Neuronal stem cell (in vitro differentiated cells): ENCODE data around the gene TMPRSS15.

Experiments used
- DNase-seq: peaks from one replicate; pipeline ENCODE4 v3.0.0-alpha.2; 2013; ENCODE audit warnings: low spot score
- H2AFZ ChIP-seq: one replicate; pipeline ENCODE4 v1.6.1; 2013; ENCODE audit warnings: mild to moderate bottlenecking, low read length, inconsistent platforms
- H2AK5ac ChIP-seq: 2 replicates; pipeline ENCODE4 v1.6.1; 2013; ENCODE audit warnings: low read depth, mild to moderate bottlenecking, inconsistent platforms, low read length, moderate library complexity, mixed read lengths
- H2BK120ac ChIP-seq: 2 replicates; pipeline ENCODE4 v1.6.1; 2013; ENCODE audit warnings: low read depth, mild to moderate bottlenecking, inconsistent platforms, low read length, moderate library complexity, mixed read lengths
- H2BK12ac ChIP-seq: one replicate; pipeline ENCODE4 v1.6.1; 2013; ENCODE audit warnings: low read length, inconsistent platforms
- H2BK15ac ChIP-seq: 2 replicates; pipeline ENCODE4 v1.6.1; 2013; ENCODE audit warnings: mild to moderate bottlenecking, low read length, inconsistent platforms, mixed read lengths
- H2BK5ac ChIP-seq: one replicate; pipeline ENCODE4 v1.6.1; 2013; ENCODE audit warnings: inconsistent platforms, mild to moderate bottlenecking, low read length, moderate library complexity
- H3K14ac ChIP-seq: one replicate; pipeline ENCODE4 v1.6.1; 2013; ENCODE audit warnings: low read length, inconsistent platforms
- H3K18ac ChIP-seq: 2 replicates; pipeline ENCODE4 v1.6.1; 2013; ENCODE audit warnings: low read length, inconsistent platforms
- H3K23ac ChIP-seq: 2 replicates; pipeline ENCODE4 v1.6.1; 2013; ENCODE audit warnings: low read depth, mild to moderate bottlenecking, mixed read lengths, low read length, inconsistent platforms; ENCODE audit not compliant: poor library complexity
- H3K27ac ChIP-seq: replicated peaks from 3 replicates; pipeline ENCODE4 v1.5.1; 2013; ENCODE audit warnings: low read length, inconsistent platforms
- H3K27me3 ChIP-seq, 3 experiments: 2 replicates each; pipeline ENCODE4 v1.6.1; 2013; ENCODE audit warnings: low read length in 3 of 3, mild to moderate bottlenecking in 2 of 3, inconsistent platforms in 1 of 3, low read depth in 1 of 3, mixed read lengths in 1 of 3, moderate library complexity in 1 of 3; ENCODE audit not compliant: control insufficient read depth in 3 of 3, insufficient read depth in 3 of 3
- H3K36me3 ChIP-seq, 2 donors: replicated peaks in 1 of 2; 2 replicates each; pipeline ENCODE4 v1.6.1; 2013; ENCODE audit warnings: low read length in 2 of 2; ENCODE audit not compliant: control insufficient read depth in 2 of 2, insufficient read depth in 2 of 2
- H3K4ac ChIP-seq: 2 replicates; pipeline ENCODE4 v1.6.1; 2013; ENCODE audit warnings: inconsistent platforms, mild to moderate bottlenecking, low read length, moderate library complexity
- H3K4me1 ChIP-seq, 2 donors: 1 replicate in 1 of 2; 2 replicates in 1 of 2; pipeline ENCODE4 v1.6.1; 2013; ENCODE audit warnings: low read length in 2 of 2, low read depth in 1 of 2; ENCODE audit not compliant: control insufficient read depth in 2 of 2, insufficient read depth in 1 of 2
- H3K4me2 ChIP-seq: one replicate; pipeline ENCODE4 v1.6.1; 2013; ENCODE audit warnings: mild to moderate bottlenecking, low read length, inconsistent platforms; ENCODE audit not compliant: insufficient read depth, poor library complexity, severe bottlenecking
- H3K4me3 ChIP-seq, 2 donors: 2 replicates each; pipeline ENCODE4 v1.5.1; 2013; ENCODE audit warnings: low read length in 2 of 2, mild to moderate bottlenecking in 2 of 2, inconsistent platforms in 1 of 2, moderate library complexity in 1 of 2
- H3K79me1 ChIP-seq: one replicate; pipeline ENCODE4 v1.6.1; 2013; ENCODE audit warnings: low read depth, mild to moderate bottlenecking, inconsistent platforms, low read length, moderate library complexity
- H3K9ac ChIP-seq: one replicate; pipeline ENCODE4 v1.6.1; 2013; ENCODE audit warnings: mild to moderate bottlenecking, low read depth, low read length, inconsistent platforms; ENCODE audit not compliant: poor library complexity
- H3K9me3 ChIP-seq, 2 donors: replicated peaks in 1 of 2; 2 replicates each; pipeline versions ENCODE3 to v1.6.1; 2013; ENCODE audit warnings: low read length in 2 of 2, mild to moderate bottlenecking in 2 of 2, inconsistent platforms in 1 of 2, low read depth in 1 of 2, mixed read lengths in 1 of 2, moderate library complexity in 1 of 2; ENCODE audit not compliant: control insufficient read depth in 2 of 2, insufficient read depth in 1 of 2
- H4K8ac ChIP-seq: one replicate; pipeline ENCODE4 v1.6.1; 2013; ENCODE audit warnings: low read depth, mild to moderate bottlenecking, inconsistent platforms, low read length, moderate library complexity
- H4K91ac ChIP-seq: one replicate; pipeline ENCODE4 v1.6.1; 2013; ENCODE audit warnings: low read length, low read depth, mild to moderate bottlenecking, inconsistent platforms; ENCODE audit not compliant: poor library complexity
- WGBS, 2 donors: extraction: QIAGEN DNeasy Blood & Tissue Kit; methylation state at CpG; one replicate each; pipeline ENCODE4 v1.1.7; 2013; ENCODE audit warnings: missing lambda C conversion rate in 2 of 2, mixed read lengths in 1 of 2; ENCODE audit not compliant: insufficient read length in 2 of 2, insufficient replicate concordance in 1 of 2; ENCODE audit errors: extremely low coverage in 2 of 2; 5-methylcytosine and 5-hydroxymethylcytosine counted together

Gene TMPRSS15

GRCh38 chr21:18274370-18274769, 129.2 kb downstream of the TMPRSS15 start:
- no CpG with 5 or more reads among the region's 5 CpGs for WGBS, 2 donors
- H2AFZ ChIP-seq: no peak overlapping the region

GRCh38 chr21:18273400-18273799, 130.2 kb downstream of the TMPRSS15 start:
- no peak overlapping the region for H4K91ac ChIP-seq
- H3K23ac ChIP-seq: no peak overlapping the region
- H4K8ac ChIP-seq: no peak overlapping the region
- H3K27ac ChIP-seq: no peak overlapping the region
- no peak overlapping the region for H2BK12ac ChIP-seq
- H3K27me3 ChIP-seq: no peaks in the 10 kb centered on the region
- no peak overlapping the region for H3K9ac ChIP-seq
- no CpG with 5 or more reads among the region's 4 CpGs for WGBS, 2 donors
- H2BK15ac ChIP-seq: no peak overlapping the region
- H2AFZ ChIP-seq: no peak overlapping the region
- no peak overlapping the region for H3K4ac ChIP-seq
- H3K18ac ChIP-seq: no peak overlapping the region
- H2BK120ac ChIP-seq: no peak overlapping the region
- H3K36me3 ChIP-seq: no peaks in the 10 kb centered on the region
- DNase-seq: no peak
- H3K4me1 ChIP-seq: no peaks in the 10 kb centered on the region
- no peak overlapping the region for H3K14ac ChIP-seq
- H3K9me3 ChIP-seq: no peaks in the 10 kb centered on the region
- no peak overlapping the region for H3K4me2 ChIP-seq
- H3K79me1 ChIP-seq: no peaks in the 10 kb centered on the region
- H3K4me3 ChIP-seq: no peak overlapping the region
- no peak overlapping the region for H2AK5ac ChIP-seq
- H2BK5ac ChIP-seq: no peak overlapping the region

More at GRCh38 chr21:18274370-18274769, 129.2 kb downstream of the TMPRSS15 start:
- Histone ChIP-seq H3K4ac (no peak overlapping the region), H3K18ac (no peak overlapping the region), H3K27ac (no peak overlapping the region), H2BK120ac (no peak overlapping the region), H4K8ac (no peak overlapping the region), H3K14ac (no peak overlapping the region), H3K36me3 (no peaks in the 10 kb centered on the region), H3K27me3 (no peaks in the 10 kb centered on the region), H3K23ac (no peak overlapping the region), H3K9me3 (no peaks in the 10 kb centered on the region), H3K4me3 (no peak overlapping the region), H2BK5ac (no peak overlapping the region), H2BK15ac (no peak overlapping the region), H3K4me1 (no peaks in the 10 kb centered on the region), H3K79me1 (no peaks in the 10 kb centered on the region), H4K91ac (no peak overlapping the region), H2AK5ac (no peak overlapping the region), H3K4me2 (no peak overlapping the region), H3K9ac (no peak overlapping the region), H2BK12ac (no peak overlapping the region)
- DNase-seq: no peak

- Histone ChIP-seq H3K4me2 (no peak overlapping the region), H2BK12ac (no peak overlapping the region), H2AK5ac (no peak overlapping the region), H3K4ac (no peak overlapping the region), H3K23ac (no peak overlapping the region), H3K9me3 (no peaks in the 10 kb centered on the region), H3K36me3 (no peaks in the 10 kb centered on the region), H3K27me3 (no peaks in the 10 kb centered on the region), H4K8ac (no peak overlapping the region), H3K14ac (no peak overlapping the region), H2BK5ac (no peak overlapping the region), H3K79me1 (no peaks in the 10 kb centered on the region), H3K4me1 (no peaks in the 10 kb centered on the region), H3K4me3 (no peak overlapping the region), H3K27ac (no peak overlapping the region), H2AFZ (no peak overlapping the region), H2BK15ac (no peak overlapping the region), H3K9ac (no peak overlapping the region), H4K91ac (no peak overlapping the region), H2BK120ac (no peak overlapping the region), H3K18ac (no peak overlapping the region)
- WGBS, 2 donors: no CpG with 5 or more reads among the region's 7 CpGs
- no peak for DNase-seq
Measured at GRCh38 chr21:18269856-18270255, 133.7 kb downstream of the TMPRSS15 start.

- H3K79me1 ChIP-seq: no peaks in the 10 kb centered on the region
- WGBS, 2 donors: no CpG with 5 or more reads among the region's 1 CpG
- H2BK5ac ChIP-seq: no peak overlapping the region
- H3K4me3 ChIP-seq: no peak overlapping the region
- no peak overlapping the region for H4K8ac ChIP-seq
- no peak overlapping the region for H2BK12ac ChIP-seq
- DNase-seq: no peak
- no peak overlapping the region for H3K4ac ChIP-seq
- H3K23ac ChIP-seq: no peak overlapping the region
- no peak overlapping the region for H3K14ac ChIP-seq
- no peak overlapping the region for H2AFZ ChIP-seq
- H3K9me3 ChIP-seq: no peaks in the 10 kb centered on the region
- H2AK5ac ChIP-seq: no peak overlapping the region
- H3K9ac ChIP-seq: no peak overlapping the region
- no peak overlapping the region for H2BK15ac ChIP-seq
- H3K18ac ChIP-seq: no peak overlapping the region
- no peak overlapping the region for H4K91ac ChIP-seq
- H3K4me1 ChIP-seq: no peaks in the 10 kb centered on the region
- no peaks in the 10 kb centered on the region for H3K36me3 ChIP-seq
- H2BK120ac ChIP-seq: no peak overlapping the region
- no peak overlapping the region for H3K4me2 ChIP-seq
- no peak overlapping the region for H3K27ac ChIP-seq
- H3K27me3 ChIP-seq: no peaks in the 10 kb centered on the region
Measured at GRCh38 chr21:18268906-18269305, 134.7 kb downstream of the TMPRSS15 start.
